ENCODE results near the gene MASP1.

The MASP1 gene

GRCh38 chr3:187315872-187316271 is 24.3 kb upstream of the MASP1 start:
- TF ChIP-seq, protein P1, sequence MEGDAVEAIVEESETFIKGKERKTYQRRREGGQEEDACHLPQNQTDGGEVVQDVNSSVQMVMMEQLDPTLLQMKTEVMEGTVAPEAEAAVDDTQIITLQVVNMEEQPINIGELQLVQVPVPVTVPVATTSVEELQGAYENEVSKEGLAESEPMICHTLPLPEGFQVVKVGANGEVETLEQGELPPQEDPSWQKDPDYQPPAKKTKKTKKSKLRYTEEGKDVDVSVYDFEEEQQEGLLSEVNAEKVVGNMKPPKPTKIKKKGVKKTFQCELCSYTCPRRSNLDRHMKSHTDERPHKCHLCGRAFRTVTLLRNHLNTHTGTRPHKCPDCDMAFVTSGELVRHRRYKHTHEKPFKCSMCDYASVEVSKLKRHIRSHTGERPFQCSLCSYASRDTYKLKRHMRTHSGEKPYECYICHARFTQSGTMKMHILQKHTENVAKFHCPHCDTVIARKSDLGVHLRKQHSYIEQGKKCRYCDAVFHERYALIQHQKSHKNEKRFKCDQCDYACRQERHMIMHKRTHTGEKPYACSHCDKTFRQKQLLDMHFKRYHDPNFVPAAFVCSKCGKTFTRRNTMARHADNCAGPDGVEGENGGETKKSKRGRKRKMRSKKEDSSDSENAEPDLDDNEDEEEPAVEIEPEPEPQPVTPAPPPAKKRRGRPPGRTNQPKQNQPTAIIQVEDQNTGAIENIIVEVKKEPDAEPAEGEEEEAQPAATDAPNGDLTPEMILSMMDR (IDR thresholded peaks at IDR 0.05; ENCODE audit: low read depth, low read length, missing control alignments): no peak
- no peak overlapping the region for H3K4me3 ChIP-seq (replicated peaks; ENCODE audit: low read depth, low read length)
- no peak for DNase-seq (ENCODE audit: extremely low read depth, low read depth)

GRCh38 chr3:187314176-187314575 is 22.6 kb upstream of the MASP1 start:
- TF ChIP-seq, protein P1 (IDR thresholded peaks at IDR 0.05; ENCODE audit: low read depth, low read length, missing control alignments): no peak
- H3K4me3 ChIP-seq (replicated peaks; ENCODE audit: low read depth, low read length): no peak overlapping the region
- no peak for DNase-seq (ENCODE audit: extremely low read depth, low read depth)

- TF ChIP-seq, protein P1 (IDR thresholded peaks at IDR 0.05; ENCODE audit: low read depth, low read length, missing control alignments): no peak
- DNase-seq (ENCODE audit: extremely low read depth, low read depth): no peak
- no peak overlapping the region for H3K4me3 ChIP-seq (replicated peaks; ENCODE audit: low read depth, low read length)
These were observed 19.5 kb upstream of the MASP1 start for GRCh38 chr3:187310954-187311470.

DNA sequence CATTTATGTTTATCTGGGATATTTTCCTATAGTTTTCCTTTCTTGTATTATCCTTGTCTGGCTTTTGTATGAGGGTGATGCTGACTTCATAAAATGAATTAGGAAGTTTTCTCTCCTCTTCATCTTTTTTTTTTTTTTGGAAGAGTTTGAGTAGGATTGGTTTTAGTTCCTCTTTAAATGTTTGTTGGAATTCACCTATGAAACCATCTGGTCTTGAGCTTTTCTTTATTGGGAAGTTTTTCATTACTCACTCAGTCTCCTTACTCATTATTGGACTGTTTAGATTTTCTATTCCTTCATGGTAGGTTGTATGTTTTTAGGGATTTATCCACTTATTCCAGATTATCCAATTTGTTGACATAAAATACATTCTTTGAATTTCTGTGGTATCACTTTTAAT is 18.7 kb upstream of the MASP1 start:
- no peak for DNase-seq (ENCODE audit: extremely low read depth, low read depth)
- H3K4me3 ChIP-seq (replicated peaks; ENCODE audit: low read depth, low read length): no peak overlapping the region
- TF ChIP-seq, protein P1 (IDR thresholded peaks at IDR 0.05; ENCODE audit: low read depth, low read length, missing control alignments): no peak

DNA sequence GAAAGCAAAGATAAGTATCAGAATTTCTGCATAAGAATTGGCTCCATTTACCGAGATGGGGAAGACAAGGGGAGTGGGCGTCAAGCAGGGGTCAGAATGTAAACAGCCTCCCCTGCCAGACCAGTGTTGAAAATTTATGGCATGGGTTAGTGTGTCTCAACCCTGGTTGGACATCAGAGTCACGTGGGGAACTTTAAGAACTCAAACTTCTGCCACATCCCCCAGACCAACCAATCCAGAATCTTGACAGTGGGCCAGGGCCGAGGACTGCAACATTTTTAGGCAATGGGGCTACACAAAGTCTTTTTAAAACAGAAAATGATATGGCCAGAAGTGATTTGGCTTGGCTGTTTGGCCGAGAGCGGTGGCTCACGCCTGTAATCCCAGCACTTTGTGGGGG is 14.3 kb upstream of the MASP1 start:
- TF ChIP-seq, protein P1 (IDR thresholded peaks at IDR 0.05; ENCODE audit: low read depth, low read length, missing control alignments): no peak

GRCh38 chr3:187299611-187300010 is 8.1 kb upstream of the MASP1 start:
- no peak for DNase-seq (ENCODE audit: extremely low read depth, low read depth)
- TF ChIP-seq, protein P1 (IDR thresholded peaks at IDR 0.05; ENCODE audit: low read depth, low read length, missing control alignments): no peak
- H3K4me3 ChIP-seq (replicated peaks; ENCODE audit: low read depth, low read length): no peak overlapping the region

More for the DNA sequence above, 14.3 kb upstream of the MASP1 start:
- no peak overlapping the region for H3K4me3 ChIP-seq (replicated peaks; ENCODE audit: low read depth, low read length)
- no peak for DNase-seq (ENCODE audit: extremely low read depth, low read depth)

GRCh38 chr3:187296911-187297310 is 5.4 kb upstream of the MASP1 start:
- H3K4me3 ChIP-seq (replicated peaks; ENCODE audit: low read depth, low read length): no peak overlapping the region
- TF ChIP-seq, protein P1 (IDR thresholded peaks at IDR 0.05; ENCODE audit: low read depth, low read length, missing control alignments): no peak
- no peak for DNase-seq (ENCODE audit: extremely low read depth, low read depth)

All from HFF-Myc (cell line).